Left lung (tissue), 10 donors: ENCODE data around the gene ADAM23. TPM values are rescaled to one million over a fixed set of nuclear protein-coding genes. Genes with fewer than 3 reads are reported as not detected.

Experiments
- ATAC-seq: fragments of 200-7000 bp; cut with Tn5 transposase; one replicate; pipeline ENCODE4 v1.9.1; 2020; ENCODE audit warnings: moderate library complexity
- DNase-seq, 4 donors: peaks; one replicate each; pipeline ENCODE4 v3.0.0-alpha.2; 2013 to 2020
- H3K27ac ChIP-seq, 2 donors: fragments of 200-600 bp; sonication (generic) in 1 of 2; one replicate each; pipeline versions ENCODE4 v1.5.0 to v1.8.0; 2020 to 2021
- H3K27me3 ChIP-seq, 2 donors: fragments of 200-600 bp; sonication (generic) in 1 of 2; one replicate each; pipeline versions ENCODE4 v1.5.0 to v1.8.0; 2020 to 2021
- H3K36me3 ChIP-seq, 2 donors: fragments of 200-600 bp; sonication (generic) in 1 of 2; one replicate each; pipeline versions ENCODE4 v1.5.0 to v1.8.0; 2020 to 2021
- H3K4me1 ChIP-seq, 2 donors: fragments of 200-600 bp; one replicate each; pipeline ENCODE4 v1.8.0; 2021
- H3K4me3 ChIP-seq, 2 donors: fragments of 200-600 bp; sonication (generic) in 1 of 2; one replicate each; pipeline versions ENCODE4 v1.5.0 to v1.8.0; 2020 to 2021; ENCODE audit warnings: mild to moderate bottlenecking in 1 of 2
- H3K9me3 ChIP-seq, 2 donors: fragments of 200-600 bp; sonication (generic) in 1 of 2; one replicate each; pipeline versions ENCODE4 v1.5.0 to v1.8.0; 2020 to 2021
- intact Hi-C, 2 donors: fragments of 100-400 bp; cut with DNase I; formaldehyde crosslinking; loops; one replicate each; pipeline versions ENCODE4 v1.11.2 to v1.14.2; 2022
- polyA plus RNA-seq, 6 donors: library from polyadenylated mRNA; unstranded; fragments of 120-200 nt; gene quantifications; one replicate each; pipeline ENCODE4 v1.2.1, GENCODE V29; 2013; ENCODE audit not compliant: insufficient read length in 6 of 6
- total RNA-seq, 2 donors: library from RNA; stranded (reverse); fragmentation: NEBNext Ultra II Directional; extraction: Animal tissue kit (Norgen Biotek cat#: 25700); gene quantifications; one replicate each; pipeline ENCODE4 v1.2.1, GENCODE V29; 2021
- TF ChIP-seq, protein P1 (sequence below), 2 donors: fragments of 200-600 bp; sonication (generic) in 1 of 2; IDR thresholded peaks; one replicate each; pipeline versions ENCODE4 v1.5.0 to v1.8.0; 2021; ENCODE audit warnings: antibody characterized with exemption in 2 of 2
- donor health status: DM: no; HTN: yes; CAD: no.
- donor health status: DM: no; HTN: no; CAD: no.

ADAM23 gene
- total and polyA plus RNA-seq, 8 donors, result 2.2 to 7.9 (median 5.3) TPM

DNA sequence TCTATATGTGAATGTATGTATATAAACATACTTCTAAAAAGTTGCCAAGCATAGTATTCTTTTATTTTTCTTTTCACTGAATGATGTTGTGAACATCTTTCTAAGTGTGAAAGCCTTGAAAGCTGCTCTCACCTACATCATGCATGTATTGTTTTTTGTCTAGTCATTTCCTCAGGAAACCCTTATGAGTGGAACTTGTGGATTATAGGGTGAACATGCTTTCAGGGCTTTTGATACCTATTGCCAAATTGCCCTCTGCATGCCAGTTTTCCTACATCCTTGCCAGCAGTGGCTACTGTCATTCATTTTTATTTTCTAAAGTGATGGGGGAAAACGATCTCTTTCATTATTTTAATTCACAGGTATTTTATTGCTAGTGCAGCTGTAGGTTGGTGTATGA, 78.3 kb downstream of the ADAM23 start:
- intact Hi-C loops, result no loop called here
- no peaks in the 10 kb centered on the region for H3K36me3 ChIP-seq
- no peak overlapping the region for H3K27ac ChIP-seq
- H3K27me3 ChIP-seq, result no peaks in the 10 kb centered on the region
- no peak for ATAC-seq
- TF ChIP-seq, protein P1, sequence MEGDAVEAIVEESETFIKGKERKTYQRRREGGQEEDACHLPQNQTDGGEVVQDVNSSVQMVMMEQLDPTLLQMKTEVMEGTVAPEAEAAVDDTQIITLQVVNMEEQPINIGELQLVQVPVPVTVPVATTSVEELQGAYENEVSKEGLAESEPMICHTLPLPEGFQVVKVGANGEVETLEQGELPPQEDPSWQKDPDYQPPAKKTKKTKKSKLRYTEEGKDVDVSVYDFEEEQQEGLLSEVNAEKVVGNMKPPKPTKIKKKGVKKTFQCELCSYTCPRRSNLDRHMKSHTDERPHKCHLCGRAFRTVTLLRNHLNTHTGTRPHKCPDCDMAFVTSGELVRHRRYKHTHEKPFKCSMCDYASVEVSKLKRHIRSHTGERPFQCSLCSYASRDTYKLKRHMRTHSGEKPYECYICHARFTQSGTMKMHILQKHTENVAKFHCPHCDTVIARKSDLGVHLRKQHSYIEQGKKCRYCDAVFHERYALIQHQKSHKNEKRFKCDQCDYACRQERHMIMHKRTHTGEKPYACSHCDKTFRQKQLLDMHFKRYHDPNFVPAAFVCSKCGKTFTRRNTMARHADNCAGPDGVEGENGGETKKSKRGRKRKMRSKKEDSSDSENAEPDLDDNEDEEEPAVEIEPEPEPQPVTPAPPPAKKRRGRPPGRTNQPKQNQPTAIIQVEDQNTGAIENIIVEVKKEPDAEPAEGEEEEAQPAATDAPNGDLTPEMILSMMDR (IDR thresholded peaks at IDR 0.05), result no peak
- H3K4me1 ChIP-seq, result no peaks in the 10 kb centered on the region
- DNase-seq, result no peak
- no peaks in the 10 kb centered on the region for H3K9me3 ChIP-seq
- H3K4me3 ChIP-seq, result no peak overlapping the region

GRCh38 chr2:206526416-206526815, 83.1 kb downstream of the ADAM23 start:
- Histone ChIP-seq H3K27ac (no peak overlapping the region), H3K4me1 (no peaks in the 10 kb centered on the region)
- intact Hi-C loops, result no loop called here

DNA sequence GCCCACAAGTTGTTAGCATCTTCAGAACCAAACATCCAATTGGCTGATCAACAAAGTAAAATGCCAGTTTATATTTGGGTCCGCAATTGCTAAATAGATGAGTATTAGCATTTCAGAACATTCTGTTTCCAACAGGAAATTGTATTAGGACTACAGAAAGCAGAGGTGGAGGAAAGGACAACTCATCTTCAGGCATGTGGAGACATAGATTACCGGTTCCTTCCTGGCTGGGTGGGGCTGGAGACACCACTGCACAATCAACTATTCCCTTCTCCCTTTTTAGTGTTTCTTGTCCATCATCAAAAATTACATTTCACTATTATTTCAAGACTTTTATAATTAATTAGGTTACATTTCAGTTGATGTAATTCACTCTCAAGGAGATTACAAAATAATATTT, 83.8 kb downstream of the ADAM23 start:
- Histone ChIP-seq H3K4me3 (no peak overlapping the region), H3K36me3 (no peaks in the 10 kb centered on the region), H3K9me3 (no peaks in the 10 kb centered on the region), H3K4me1 (no peaks in the 10 kb centered on the region), H3K27me3 (no peaks in the 10 kb centered on the region), H3K27ac (no peak overlapping the region)
- intact Hi-C loops, result no loop called here
- ATAC-seq (no peak), DNase-seq (no peak)
- TF ChIP-seq, protein P1 (IDR thresholded peaks at IDR 0.05), result no peak

More at GRCh38 chr2:206526416-206526815, 83.1 kb downstream of the ADAM23 start:
- DNase-seq (no peak), ATAC-seq (no peak)
- Histone ChIP-seq H3K9me3 (no peaks in the 10 kb centered on the region), H3K4me3 (no peak overlapping the region), H3K27me3 (no peaks in the 10 kb centered on the region), H3K36me3 (no peaks in the 10 kb centered on the region)
- TF ChIP-seq, protein P1 (IDR thresholded peaks at IDR 0.05), result no peak

- intact Hi-C loops, result no loop called here
- TF ChIP-seq, protein P1 (IDR thresholded peaks at IDR 0.05), result no peak
- no peaks in the 10 kb centered on the region for H3K9me3 ChIP-seq
Measured at GRCh38 chr2:206530727-206531126, 87.4 kb downstream of the ADAM23 start.

DNA sequence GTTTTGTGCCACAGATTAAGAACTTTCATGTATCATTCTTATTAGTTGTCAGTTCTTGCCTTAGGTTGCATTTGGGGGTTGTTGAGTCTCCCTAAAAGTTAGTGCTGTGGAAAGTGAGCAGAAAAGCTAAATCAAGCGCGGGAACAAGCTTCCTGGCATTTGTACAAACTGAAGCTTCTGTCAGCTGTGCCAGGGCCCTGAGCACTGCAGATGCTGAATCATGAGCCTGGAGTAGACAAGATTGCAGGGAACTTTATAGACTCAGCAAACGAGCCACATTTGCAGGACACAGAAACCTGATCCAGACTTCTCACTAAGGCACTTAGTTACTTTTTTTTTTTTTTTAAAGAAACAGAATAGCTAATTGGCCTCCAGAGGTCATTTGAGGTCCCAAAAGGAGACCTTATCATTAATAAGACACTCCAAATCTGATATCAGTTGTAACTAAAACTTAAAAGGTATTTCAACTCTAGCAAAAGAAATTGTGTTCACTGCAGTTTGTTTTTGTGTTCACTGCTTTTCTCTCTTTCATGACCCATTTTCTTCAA, 88.7 kb downstream of the ADAM23 start:
- ATAC-seq, result no peak
- Histone ChIP-seq H3K27me3 (no peaks in the 10 kb centered on the region), H3K4me1 (no peaks in the 10 kb centered on the region), H3K9me3 (no peaks in the 10 kb centered on the region), H3K36me3 (no peaks in the 10 kb centered on the region), H3K27ac (no peak overlapping the region), H3K4me3 (no peak overlapping the region)
- DNase-seq, result no peak
- intact Hi-C loops, result no loop called here
- TF ChIP-seq, protein P1 (IDR thresholded peaks at IDR 0.05), result no peak

More at GRCh38 chr2:206530727-206531126, 87.4 kb downstream of the ADAM23 start:
- no peaks in the 10 kb centered on the region for H3K36me3 ChIP-seq
- no peaks in the 10 kb centered on the region for H3K27me3 ChIP-seq
- no peak for ATAC-seq
- H3K27ac ChIP-seq, result no peak overlapping the region
- no peaks in the 10 kb centered on the region for H3K4me1 ChIP-seq
- H3K4me3 ChIP-seq, result no peak overlapping the region
- no peak for DNase-seq
